Measurements from ENCODE around the gene FBN2. TPM values are rescaled to one million over a fixed set of nuclear protein-coding genes. Genes with fewer than 3 reads are reported as not detected.

FBN2 gene
- total and polyA plus RNA-seq, 12 donors: 2.2 to 237 (median 21.6) TPM

- H3K9me3 ChIP-seq (replicated peaks in 1 of 3): no peaks in the 10 kb centered on the region
- TF ChIP-seq, protein P1, sequence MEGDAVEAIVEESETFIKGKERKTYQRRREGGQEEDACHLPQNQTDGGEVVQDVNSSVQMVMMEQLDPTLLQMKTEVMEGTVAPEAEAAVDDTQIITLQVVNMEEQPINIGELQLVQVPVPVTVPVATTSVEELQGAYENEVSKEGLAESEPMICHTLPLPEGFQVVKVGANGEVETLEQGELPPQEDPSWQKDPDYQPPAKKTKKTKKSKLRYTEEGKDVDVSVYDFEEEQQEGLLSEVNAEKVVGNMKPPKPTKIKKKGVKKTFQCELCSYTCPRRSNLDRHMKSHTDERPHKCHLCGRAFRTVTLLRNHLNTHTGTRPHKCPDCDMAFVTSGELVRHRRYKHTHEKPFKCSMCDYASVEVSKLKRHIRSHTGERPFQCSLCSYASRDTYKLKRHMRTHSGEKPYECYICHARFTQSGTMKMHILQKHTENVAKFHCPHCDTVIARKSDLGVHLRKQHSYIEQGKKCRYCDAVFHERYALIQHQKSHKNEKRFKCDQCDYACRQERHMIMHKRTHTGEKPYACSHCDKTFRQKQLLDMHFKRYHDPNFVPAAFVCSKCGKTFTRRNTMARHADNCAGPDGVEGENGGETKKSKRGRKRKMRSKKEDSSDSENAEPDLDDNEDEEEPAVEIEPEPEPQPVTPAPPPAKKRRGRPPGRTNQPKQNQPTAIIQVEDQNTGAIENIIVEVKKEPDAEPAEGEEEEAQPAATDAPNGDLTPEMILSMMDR (IDR thresholded peaks at IDR 0.05): no peak
- TF ChIP-seq POLR2A (IDR thresholded peaks at IDR 0.05): no peak
- H3K4me3 ChIP-seq: no peak overlapping the region
- H3K27ac ChIP-seq: no peak overlapping the region
- intact Hi-C loops (cut with DNase I): no loop called here
- WGBS, 4 donors: 71 to 75% (median 73%) methylated on average over 2 of the region's 2 CpGs
- no peak for DNase-seq
- no peaks in the 10 kb centered on the region for H3K27me3 ChIP-seq
- H3K4me1 ChIP-seq (replicated peaks in 1 of 2): no peaks in the 10 kb centered on the region
- H3K36me3 ChIP-seq (replicated peaks in 1 of 2): no peaks in the 10 kb centered on the region
Measured at GRCh38 chr5:128566178-128566577, 28.1 kb upstream of the FBN2 start.

GRCh38 chr5:128559300-128560297 is 21.6 kb upstream of the FBN2 start:
- no peak for TF ChIP-seq POLR2A (IDR thresholded peaks at IDR 0.05)
- TF ChIP-seq, protein P1 (IDR thresholded peaks at IDR 0.05): no peak
- WGBS, 4 donors: 81 to 87% (median 85%) methylated on average over 13 of the region's 13 CpGs
- Histone ChIP-seq H3K36me3 (replicated peaks in 1 of 2) (no peaks in the 10 kb centered on the region), H3K27ac (no peak overlapping the region), H3K9me3 (replicated peaks in 1 of 3) (no peaks in the 10 kb centered on the region), H3K4me3 (no peak overlapping the region), H3K4me1 (replicated peaks in 1 of 2) (no peaks in the 10 kb centered on the region), H3K27me3 (no peaks in the 10 kb centered on the region)
- no peak for DNase-seq
- intact Hi-C loops (cut with DNase I): no loop called here

DNA sequence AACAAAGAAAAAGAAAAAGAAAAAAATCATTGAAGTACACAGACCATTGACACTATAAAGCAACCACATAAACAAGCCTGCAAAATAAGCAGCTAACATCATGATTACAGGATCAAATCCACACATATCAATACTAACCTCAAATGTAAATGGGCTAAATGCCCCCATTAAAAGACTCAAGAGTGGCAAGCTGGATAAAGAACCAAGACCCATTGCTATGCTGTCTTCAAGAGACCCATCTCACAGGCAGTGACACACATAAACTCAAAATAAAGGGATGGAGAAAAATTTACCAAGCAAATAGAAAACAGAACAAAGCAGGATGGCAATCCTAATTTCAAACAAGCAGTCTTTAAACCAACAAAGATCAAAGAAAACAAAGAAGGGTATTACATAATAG is 15.7 kb upstream of the FBN2 start:
- H3K36me3 ChIP-seq (replicated peaks in 1 of 2): no peaks in the 10 kb centered on the region
- no peaks in the 10 kb centered on the region for H3K27me3 ChIP-seq
- intact Hi-C loops (cut with DNase I): no loop called here
- H3K4me1 ChIP-seq (replicated peaks in 1 of 2): no peaks in the 10 kb centered on the region
- no peak for TF ChIP-seq POLR2A (IDR thresholded peaks at IDR 0.05)
- TF ChIP-seq, protein P1 (IDR thresholded peaks at IDR 0.05): no peak
- H3K27ac ChIP-seq: no peak overlapping the region
- no peak for DNase-seq
- H3K9me3 ChIP-seq (replicated peaks in 1 of 3): no peaks in the 10 kb centered on the region
- no peak overlapping the region for H3K4me3 ChIP-seq

- no peaks in the 10 kb centered on the region for H3K27me3 ChIP-seq
- H3K4me1 ChIP-seq (replicated peaks in 1 of 2): no peaks in the 10 kb centered on the region
- H3K9me3 ChIP-seq (replicated peaks in 1 of 3): no peaks in the 10 kb centered on the region
- H3K4me3 ChIP-seq: no peak overlapping the region
- 83 to 100% (median 100%) methylated on average over 1 of the region's 1 CpG; no CpG with 5 or more reads in 1 of the 4 donors for whole genome bisulfite sequencing, 4 donors
- TF ChIP-seq, protein P1 (IDR thresholded peaks at IDR 0.05): no peak
- TF ChIP-seq POLR2A (IDR thresholded peaks at IDR 0.05): no peak
- H3K36me3 ChIP-seq (replicated peaks in 1 of 2): no peaks in the 10 kb centered on the region
- no peak for DNase-seq
- H3K27ac ChIP-seq: no peak overlapping the region
- intact Hi-C loops (cut with DNase I): no loop called here
Measured at GRCh38 chr5:128551476-128551875, 13.4 kb upstream of the FBN2 start.
